MM.1S (cell line): ENCODE results near the gene HTRA2.

Source experiments
- EZH2 ChIP-seq: fragments of 300-600 bp; sonication (generic); optimal IDR thresholded peaks from 2 replicates; pipeline ENCODE3; 2017; ENCODE audit warnings: low read depth, mild to moderate bottlenecking, antibody characterized with exemption, low read length, mixed read lengths
- EZH2phosphoT487 ChIP-seq: fragments of 300-600 bp; sonication (generic); IDR thresholded peaks from 2 replicates; pipeline ENCODE4 v1.6.1; 2018; ENCODE audit warnings: antibody characterized with exemption, low read length
- TF ChIP-seq, protein P1 (sequence below): fragments of 300-600 bp; sonication (generic); IDR thresholded peaks from 2 replicates; pipeline ENCODE4 v1.5.1; 2016; ENCODE audit warnings: antibody characterized with exemption, low read length, mixed read lengths

GRCh38 chr2:74572178-74572925 is 42.6 kb downstream of the HTRA2 start:
- TF ChIP-seq, protein P1, sequence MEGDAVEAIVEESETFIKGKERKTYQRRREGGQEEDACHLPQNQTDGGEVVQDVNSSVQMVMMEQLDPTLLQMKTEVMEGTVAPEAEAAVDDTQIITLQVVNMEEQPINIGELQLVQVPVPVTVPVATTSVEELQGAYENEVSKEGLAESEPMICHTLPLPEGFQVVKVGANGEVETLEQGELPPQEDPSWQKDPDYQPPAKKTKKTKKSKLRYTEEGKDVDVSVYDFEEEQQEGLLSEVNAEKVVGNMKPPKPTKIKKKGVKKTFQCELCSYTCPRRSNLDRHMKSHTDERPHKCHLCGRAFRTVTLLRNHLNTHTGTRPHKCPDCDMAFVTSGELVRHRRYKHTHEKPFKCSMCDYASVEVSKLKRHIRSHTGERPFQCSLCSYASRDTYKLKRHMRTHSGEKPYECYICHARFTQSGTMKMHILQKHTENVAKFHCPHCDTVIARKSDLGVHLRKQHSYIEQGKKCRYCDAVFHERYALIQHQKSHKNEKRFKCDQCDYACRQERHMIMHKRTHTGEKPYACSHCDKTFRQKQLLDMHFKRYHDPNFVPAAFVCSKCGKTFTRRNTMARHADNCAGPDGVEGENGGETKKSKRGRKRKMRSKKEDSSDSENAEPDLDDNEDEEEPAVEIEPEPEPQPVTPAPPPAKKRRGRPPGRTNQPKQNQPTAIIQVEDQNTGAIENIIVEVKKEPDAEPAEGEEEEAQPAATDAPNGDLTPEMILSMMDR = no peak
- TF ChIP-seq EZH2 = no peak
- TF ChIP-seq EZH2phosphoT487 = no peak
